GM12878 (cell line): ENCODE measurements around the gene KIF21B. TPM values are rescaled to one million over a fixed set of nuclear protein-coding genes. Genes with fewer than 3 reads are reported as not detected.
A peak's percentile ranks its signal among the peaks of the same experiment; 100 is the strongest.

Source experiments
- ATAC-seq: fragments of 200-7000 bp; cut with Tn5 transposase; 3 replicates; pipeline ENCODE4 v1.9.1; 2020; ENCODE audit warnings: mild to moderate bottlenecking, moderate library complexity
- BruUV-seq: library from RNA; stranded (reverse); fragments of 400-500 nt; replicated peaks from 2 replicates; lab custom pipeline; 2021; lab: Mats Ljungman, UMichigan
- CTCF ChIA-PET: fragments of 300-600 bp; sonication (Branson Sonifier 250); formaldehyde crosslinking; extraction: SDS; loops from one replicate; lab custom pipeline; 2021; ENCODE audit warnings: inconsistent platforms; lab: Yijun Ruan, JAX
- POLR2A ChIA-PET: fragments of 350-600 bp; formaldehyde crosslinking; extraction: SDS; loops from one replicate; lab custom pipeline; 2021; ENCODE audit warnings: inconsistent platforms; lab: Charles Lee
- RAD21 ChIA-PET: fragments of 300-600 bp; sonication (Branson Sonifier 250); formaldehyde crosslinking; loops from one replicate; lab custom pipeline; 2023; ENCODE audit warnings: antibody characterized with exemption; ENCODE audit not compliant: unreplicated experiment; lab: Charles Lee
- SMC1A ChIA-PET: fragments of 300-600 bp; sonication (Branson Sonifier 250); formaldehyde crosslinking; loops from one replicate; lab custom pipeline; 2023; ENCODE audit not compliant: unreplicated experiment, uncharacterized antibody; lab: Charles Lee
- DNase-seq: peaks from one replicate; pipeline ENCODE4 v3.0.0-alpha.2; 2011; ENCODE audit warnings: low read depth, low spot score
- FAIRE-seq: peaks from 3 replicates; lab custom pipeline; 2011; peaks lifted over from hg19 to GRCh38; lab: Jason Lieb, UNC
- H2AFZ ChIP-seq: 2 replicates; pipeline ENCODE4 v1.6.0; 2011; ENCODE audit warnings: low read depth, low read length, control low read depth; ENCODE audit not compliant: control insufficient read depth
- H3K27ac ChIP-seq: 2 replicates; pipeline ENCODE4 v1.5.1; 2011; ENCODE audit warnings: control low read depth; ENCODE audit not compliant: control insufficient read depth, insufficient read depth
- H3K27me3 ChIP-seq, 2 experiments: replicated peaks in 1 of 2; 2 replicates each; pipeline versions ENCODE4 v1.6.0 to v1.6.1; 2011; ENCODE audit warnings: low read length in 1 of 2; ENCODE audit not compliant: control insufficient read depth in 2 of 2, insufficient read depth in 2 of 2
- H3K36me3 ChIP-seq, 2 experiments: 2 replicates each; pipeline ENCODE4 v1.5.1; 2011; ENCODE audit warnings: low read length in 1 of 2; ENCODE audit not compliant: control insufficient read depth in 2 of 2, insufficient read depth in 2 of 2
- H3K4me1 ChIP-seq: 2 replicates; pipeline ENCODE4 v1.6.1; 2011; ENCODE audit warnings: mild to moderate bottlenecking, low read length, moderate library complexity, mixed read lengths; ENCODE audit not compliant: control insufficient read depth, insufficient read depth
- H3K4me2 ChIP-seq: 2 replicates; pipeline ENCODE4 v1.6.0; 2011; ENCODE audit warnings: control low read depth; ENCODE audit not compliant: control insufficient read depth, insufficient read depth
- H3K4me3 ChIP-seq: fragments of 200-600 bp; sonication (generic); 2 replicates; pipeline ENCODE4 v1.5.1; 2016
- H3K79me2 ChIP-seq: 2 replicates; pipeline ENCODE4 v1.6.0; 2011; ENCODE audit warnings: low read length; ENCODE audit not compliant: control insufficient read depth, insufficient read depth
- H3K9ac ChIP-seq: 2 replicates; pipeline ENCODE4 v1.8.0; 2011; ENCODE audit warnings: low read length, control low read depth, mixed read lengths; ENCODE audit not compliant: control insufficient read depth, insufficient read depth
- H3K9me3 ChIP-seq: replicated peaks from 3 replicates; pipeline ENCODE4 v1.5.1; 2011; ENCODE audit warnings: mild to moderate bottlenecking, low read length; ENCODE audit not compliant: control insufficient read depth, insufficient read depth
- H4K20me1 ChIP-seq: 2 replicates; pipeline ENCODE4 v1.6.0; 2011; ENCODE audit not compliant: control insufficient read depth, insufficient read depth
- BCL3 ChIP-seq: IDR thresholded peaks from 2 replicates; pipeline ENCODE4 v1.6.1; 2011; ENCODE audit warnings: borderline replicate concordance, low read depth, mild to moderate bottlenecking, moderate library complexity, low read length; ENCODE audit not compliant: insufficient read depth, poor library complexity, severe bottlenecking
- BMI1 ChIP-seq: fragments of 450-650 bp; IDR thresholded peaks from 2 replicates; pipeline ENCODE4 v1.6.1; 2016; ENCODE audit warnings: mild to moderate bottlenecking, moderate library complexity, borderline replicate concordance
- RCOR1 ChIP-seq: conservative IDR thresholded peaks from 2 replicates; pipeline ENCODE4 v1.6.1; 2012; ENCODE audit warnings: low read depth, low read length, improper control_type of control experiment
- SUPT20H ChIP-seq: IDR thresholded peaks from 2 replicates; pipeline ENCODE4 v1.6.1; 2011; ENCODE audit warnings: low read depth, mild to moderate bottlenecking, low read length, moderate library complexity, borderline replicate concordance; ENCODE audit not compliant: control insufficient read depth
- TCF3 ChIP-seq: IDR thresholded peaks from 2 replicates; pipeline ENCODE4 v1.6.1; 2012; ENCODE audit warnings: low read depth, mild to moderate bottlenecking, low read length, borderline replicate concordance; ENCODE audit not compliant: insufficient read depth
- ZBTB4 ChIP-seq: fragments of 450-650 bp; formaldehyde crosslinking; IDR thresholded peaks from 2 replicates; pipeline ENCODE4 v1.4.0; 2022; ENCODE audit warnings: mild to moderate bottlenecking, moderate library complexity
- ZNF274 ChIP-seq: IDR thresholded peaks from one replicate; pipeline ENCODE4 v1.8.0; 2011; ENCODE audit not compliant: insufficient read length, insufficient read depth
- WGBS: methylation state at CpG from one replicate; pipeline ENCODE4 v1.1.6; 2016; ENCODE audit warnings: low lambda C conversion rate; ENCODE audit not compliant: insufficient replicate concordance, insufficient coverage; ENCODE audit errors: missing lambda C conversion rate; 5-methylcytosine and 5-hydroxymethylcytosine counted together
- in situ Hi-C: fragments of 300-500 bp; cut with MboI; formaldehyde crosslinking; loops from 9 replicates; pipeline ENCODE4 v1.14.3; 2018; ENCODE audit warnings: mixed read lengths
- intact Hi-C: fragments of 100-400 bp; cut with micrococcal nuclease; formaldehyde crosslinking; loops from one replicate; pipeline ENCODE4 v1.14.2; 2022; ENCODE audit not compliant: unreplicated experiment
- polyA plus RNA-seq, 11 experiments: library from polyadenylated mRNA; depleted of rRNA in 4 of 11; unstranded in 6 of 11; stranded (reverse) in 5 of 11; fragments of >200 nt; fragmentation: Nextera tagmentation in 4 of 11; fragmentation: Illumina TruSeq in 1 of 11; extraction: Ambion mirVana in 4 of 11; extraction: Trizol in 1 of 11; gene quantifications; 1 replicate in 1 of 11; 2 replicates in 10 of 11; pipeline versions ENCODE4 v1.2.1 to v1.2.3, GENCODE V29; 2011 to 2016; ENCODE audit warnings: inconsistent platforms in 2 of 11, missing spikeins in 2 of 11, low read depth in 1 of 11
- total RNA-seq, 4 experiments: library from RNA; depleted of rRNA in 3 of 4; stranded (reverse); fragments of >200 nt in 3 of 4; fragmentation: Illumina TruSeq in 1 of 4; extraction: Trizol in 1 of 4; gene quantifications; 2 replicates each; pipeline versions ENCODE4 v1.2.1 to v1.2.3, GENCODE V29; 2013 to 2021
- TF ChIP-seq, protein P1 (sequence below): fragments of 450-650 bp; IDR thresholded peaks from 2 replicates; pipeline ENCODE4 v1.6.1; 2016; ENCODE audit warnings: mild to moderate bottlenecking
- TF ChIP-seq, protein P2 (sequence below): IDR thresholded peaks from 2 replicates; pipeline ENCODE4 v1.6.1; 2012; ENCODE audit warnings: low read depth, low read length, improper control_type of control experiment

The KIF21B gene
- total and polyA plus RNA-seq, 10 of the 15 experiments (the other 5 are each of a cell fraction or from before 2014, with no cell fraction given) = 2.3 to 47.7 (median 12.6) TPM

DNA sequence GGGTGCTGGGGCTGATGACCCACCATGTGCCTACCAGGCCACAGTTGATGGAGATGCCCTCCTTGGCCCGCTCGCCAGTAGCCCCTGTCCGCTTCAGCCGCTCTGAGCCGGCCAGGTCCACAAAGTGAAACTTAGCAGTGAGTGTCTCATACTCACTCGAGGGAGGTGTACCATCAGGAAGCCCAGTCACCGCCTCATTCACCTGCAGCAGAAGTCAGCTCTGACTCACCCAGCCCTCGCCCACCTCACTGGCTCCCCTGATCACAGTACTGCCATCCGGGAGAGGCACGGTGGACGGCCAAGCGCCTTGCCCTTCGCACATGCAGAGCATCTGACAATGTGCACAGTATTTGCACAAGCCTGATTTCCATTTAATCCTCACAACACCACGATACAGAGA lies 18.8 kb downstream of the KIF21B start:
- peak; percentile 63 for TF ChIP-seq BCL3
- TF ChIP-seq, protein P1, sequence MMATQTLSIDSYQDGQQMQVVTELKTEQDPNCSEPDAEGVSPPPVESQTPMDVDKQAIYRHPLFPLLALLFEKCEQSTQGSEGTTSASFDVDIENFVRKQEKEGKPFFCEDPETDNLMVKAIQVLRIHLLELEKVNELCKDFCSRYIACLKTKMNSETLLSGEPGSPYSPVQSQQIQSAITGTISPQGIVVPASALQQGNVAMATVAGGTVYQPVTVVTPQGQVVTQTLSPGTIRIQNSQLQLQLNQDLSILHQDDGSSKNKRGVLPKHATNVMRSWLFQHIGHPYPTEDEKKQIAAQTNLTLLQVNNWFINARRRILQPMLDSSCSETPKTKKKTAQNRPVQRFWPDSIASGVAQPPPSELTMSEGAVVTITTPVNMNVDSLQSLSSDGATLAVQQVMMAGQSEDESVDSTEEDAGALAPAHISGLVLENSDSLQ = no peak
- 0 out of 2 replicates have a peak, but pooled peaks have one; percentile 41 for TF ChIP-seq TCF3
- H3K4me1 ChIP-seq = no peaks in the 10 kb centered on the region
- no peaks in the 10 kb centered on the region for H3K27me3 ChIP-seq
- in situ Hi-C loops = no loop called here
- no peak for ATAC-seq
- RAD21 ChIA-PET = no interaction called here
- CTCF ChIA-PET = no interaction called here
- no peak overlapping the region for H3K27ac ChIP-seq
- no peak overlapping the region for H3K9ac ChIP-seq
- no peaks in the 10 kb centered on the region for H3K9me3 ChIP-seq
- BruUV-seq = no TSS peak
- 78% methylated on average over 14 of the region's 14 CpGs for WGBS
- H3K4me3 ChIP-seq = no peak overlapping the region
- DNase-seq = no peak
- peaks cover 10 to 42% of the 10 kb centered on the region in 2 experiments; a peak in 3 of 4 replicates for H3K36me3 ChIP-seq
- intact Hi-C loops = no loop called here
- no peak for FAIRE-seq
- SMC1A ChIA-PET = no interaction called here
- no peak overlapping the region for H2AFZ ChIP-seq
- no peaks in the 10 kb centered on the region for H3K79me2 ChIP-seq
- H4K20me1 ChIP-seq = no peaks in the 10 kb centered on the region
- POLR2A ChIA-PET = no interaction called here
- no peak overlapping the region for H3K4me2 ChIP-seq

- POLR2A ChIA-PET = no interaction called here
- Histone ChIP-seq H3K36me3 (peaks cover 12 to 46% of the 10 kb centered on the region in 2 experiments; a peak in 3 of 4 replicates), H3K9ac (no peak overlapping the region), H3K4me2 (no peak overlapping the region), H3K4me1 (no peaks in the 10 kb centered on the region), H3K27me3 (no peaks in the 10 kb centered on the region), H4K20me1 (no peaks in the 10 kb centered on the region), H3K4me3 (no peak overlapping the region), H3K27ac (no peak overlapping the region), H3K79me2 (no peaks in the 10 kb centered on the region), H2AFZ (no peak overlapping the region), H3K9me3 (no peaks in the 10 kb centered on the region)
- SMC1A ChIA-PET = interaction anchor here (0.7 kb wide), 1 partner anchor 11 kb away, joined by 4 read pairs; no protein-coding TSS in a partner anchor
- in situ Hi-C loops = no loop called here
- BruUV-seq = no TSS peak
- RAD21 ChIA-PET = no interaction called here
- intact Hi-C loops = no loop called here
- FAIRE-seq (no peak), DNase-seq (no peak), ATAC-seq (no peak)
- CTCF ChIA-PET = no interaction called here
- 92% methylated on average over 6 of the region's 6 CpGs for WGBS
- no peak for TF ChIP-seq ZBTB4 (CRISPR knock-in tag)
- TF ChIP-seq RCOR1 = no peak
- no peak for TF ChIP-seq ZNF274
- TF ChIP-seq BMI1 = no peak
- no peak for TF ChIP-seq SUPT20H
- TF ChIP-seq, protein P2, sequence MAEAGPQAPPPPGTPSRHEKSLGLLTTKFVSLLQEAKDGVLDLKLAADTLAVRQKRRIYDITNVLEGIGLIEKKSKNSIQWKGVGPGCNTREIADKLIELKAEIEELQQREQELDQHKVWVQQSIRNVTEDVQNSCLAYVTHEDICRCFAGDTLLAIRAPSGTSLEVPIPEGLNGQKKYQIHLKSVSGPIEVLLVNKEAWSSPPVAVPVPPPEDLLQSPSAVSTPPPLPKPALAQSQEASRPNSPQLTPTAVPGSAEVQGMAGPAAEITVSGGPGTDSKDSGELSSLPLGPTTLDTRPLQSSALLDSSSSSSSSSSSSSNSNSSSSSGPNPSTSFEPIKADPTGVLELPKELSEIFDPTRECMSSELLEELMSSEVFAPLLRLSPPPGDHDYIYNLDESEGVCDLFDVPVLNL = no peak
These were observed 19.4 kb downstream of the KIF21B start for GRCh38 chr1:201004154-201004553.
